ENCODE data around the gene KCNMA1.

Gene KCNMA1

GRCh38 chr10:77287647-77288120, 349.9 kb downstream of the KCNMA1 start:
- no peak for DNase-seq

GRCh38 chr10:77286531-77287508, 350.8 kb downstream of the KCNMA1 start:
- DNase-seq: no peak

- no peak for DNase-seq
These were observed 352.0 kb downstream of the KCNMA1 start for GRCh38 chr10:77285529-77286182.

GRCh38 chr10:77284797-77285196, 352.8 kb downstream of the KCNMA1 start:
- DNase-seq: no peak

GRCh38 chr10:77283326-77283725, 354.3 kb downstream of the KCNMA1 start:
- DNase-seq: no peak

- DNase-seq: no peak
These were observed 355.4 kb downstream of the KCNMA1 start for GRCh38 chr10:77282163-77282562.

GRCh38 chr10:77281719-77282118, 355.9 kb downstream of the KCNMA1 start:
- DNase-seq: no peak

- no peak for DNase-seq
These were observed 358.4 kb downstream of the KCNMA1 start for GRCh38 chr10:77279207-77279606.

- no peak for DNase-seq
These were observed 363.4 kb downstream of the KCNMA1 start for GRCh38 chr10:77274046-77274795.

- no peak for DNase-seq
These were observed 368.4 kb downstream of the KCNMA1 start for GRCh38 chr10:77269163-77269562.

- no peak for DNase-seq
These were observed 368.9 kb downstream of the KCNMA1 start for GRCh38 chr10:77268721-77269120.

- no peak for DNase-seq
These were observed 369.6 kb downstream of the KCNMA1 start for GRCh38 chr10:77267703-77268675.

GRCh38 chr10:77266242-77266641, 371.4 kb downstream of the KCNMA1 start:
- DNase-seq: no peak

- DNase-seq: no peak
These were observed 373.1 kb downstream of the KCNMA1 start for GRCh38 chr10:77264527-77264926.

GRCh38 chr10:77264107-77264506, 373.5 kb downstream of the KCNMA1 start:
- DNase-seq: no peak

- DNase-seq: no peak
These were observed 373.9 kb downstream of the KCNMA1 start for GRCh38 chr10:77263700-77264099.

- no peak for DNase-seq
These were observed 376.5 kb downstream of the KCNMA1 start for GRCh38 chr10:77261146-77261545.

- no peak for DNase-seq
These were observed 378.3 kb downstream of the KCNMA1 start for GRCh38 chr10:77259171-77259874.

GRCh38 chr10:77256346-77256745, 381.3 kb downstream of the KCNMA1 start:
- DNase-seq: no peak

- DNase-seq: no peak
These were observed 384.0 kb downstream of the KCNMA1 start for GRCh38 chr10:77253556-77254064.

- DNase-seq: no peak
These were observed 384.5 kb downstream of the KCNMA1 start for GRCh38 chr10:77253147-77253545.
